KMS-11 (cell line): ENCODE measurements around the gene HTR1D.

ENCODE experiments used
- H2AFZ ChIP-seq: fragments of 200-600 bp; sonication (generic); 2 replicates; pipeline ENCODE4 v1.6.1; 2016; ENCODE audit warnings: antibody characterized with exemption, mixed run types, low read depth
- H3K27ac ChIP-seq: fragments of 200-600 bp; sonication (generic); 2 replicates; pipeline ENCODE4 v1.6.1; 2016; ENCODE audit warnings: mild to moderate bottlenecking, mixed run types
- H3K27me3 ChIP-seq: fragments of 200-600 bp; sonication (generic); 2 replicates; pipeline ENCODE4 v1.6.1; 2017; ENCODE audit warnings: mild to moderate bottlenecking, low read depth, mixed run types, moderate library complexity; ENCODE audit not compliant: insufficient read depth
- H3K36me3 ChIP-seq: fragments of 200-600 bp; sonication (generic); 2 replicates; pipeline ENCODE4 v1.6.1; 2017; ENCODE audit warnings: mild to moderate bottlenecking, mixed run types; ENCODE audit not compliant: insufficient read depth
- H3K4me1 ChIP-seq: fragments of 200-600 bp; sonication (generic); 2 replicates; pipeline ENCODE4 v1.6.1; 2016; ENCODE audit warnings: mild to moderate bottlenecking, low read depth, mixed run types; ENCODE audit not compliant: poor library complexity, severe bottlenecking
- H3K4me2 ChIP-seq: fragments of 200-600 bp; sonication (generic); 2 replicates; pipeline ENCODE4 v1.7.0; 2016; ENCODE audit warnings: mild to moderate bottlenecking, mixed run types
- H3K4me3 ChIP-seq: fragments of 200-600 bp; sonication (generic); IDR thresholded peaks from 2 replicates; pipeline ENCODE4 v1.6.1; 2017; ENCODE audit warnings: low read depth, low read length, mixed read lengths; ENCODE audit not compliant: insufficient read depth
- H3K79me2 ChIP-seq: fragments of 200-600 bp; sonication (generic); 2 replicates; pipeline ENCODE4 v1.6.1; 2016; ENCODE audit warnings: low read depth, mixed run types; ENCODE audit not compliant: insufficient read depth
- H3K9ac ChIP-seq: fragments of 200-600 bp; sonication (generic); 2 replicates; pipeline ENCODE4 v1.6.1; 2016; ENCODE audit warnings: mild to moderate bottlenecking, mixed run types
- H4K20me1 ChIP-seq: fragments of 200-600 bp; sonication (generic); 2 replicates; pipeline ENCODE4 v1.6.1; 2016; ENCODE audit warnings: mild to moderate bottlenecking, mixed run types; ENCODE audit not compliant: insufficient read depth
- TF ChIP-seq, protein P1 (sequence below): fragments of 200-600 bp; sonication (generic); conservative IDR thresholded peaks from 2 replicates; pipeline ENCODE4 v1.6.1; 2017; ENCODE audit warnings: low read depth, mild to moderate bottlenecking, antibody characterized with exemption, low read length, moderate library complexity, mixed read lengths

Gene HTR1D

GRCh38 chr1:23167353-23168078 lies 49.8 kb downstream of the HTR1D start:
- Histone ChIP-seq H3K4me3 (no peak overlapping the region), H4K20me1 (no peaks in the 10 kb centered on the region), H3K4me2 (peak overlapping the region; percentile 89), H3K27ac (no peak overlapping the region), H2AFZ (peak overlapping the region; percentile 38; the same call in 1 of the 2 replicates), H3K79me2 (peaks cover 23% of the 10 kb centered on the region; the same call in 1 of the 2 replicates), H3K27me3 (no peaks in the 10 kb centered on the region), H3K36me3 (no peaks in the 10 kb centered on the region), H3K4me1 (peaks cover 10% of the 10 kb centered on the region), H3K9ac (peak overlapping the region; percentile 46; the same call in 1 of the 2 replicates)
- TF ChIP-seq, protein P1, sequence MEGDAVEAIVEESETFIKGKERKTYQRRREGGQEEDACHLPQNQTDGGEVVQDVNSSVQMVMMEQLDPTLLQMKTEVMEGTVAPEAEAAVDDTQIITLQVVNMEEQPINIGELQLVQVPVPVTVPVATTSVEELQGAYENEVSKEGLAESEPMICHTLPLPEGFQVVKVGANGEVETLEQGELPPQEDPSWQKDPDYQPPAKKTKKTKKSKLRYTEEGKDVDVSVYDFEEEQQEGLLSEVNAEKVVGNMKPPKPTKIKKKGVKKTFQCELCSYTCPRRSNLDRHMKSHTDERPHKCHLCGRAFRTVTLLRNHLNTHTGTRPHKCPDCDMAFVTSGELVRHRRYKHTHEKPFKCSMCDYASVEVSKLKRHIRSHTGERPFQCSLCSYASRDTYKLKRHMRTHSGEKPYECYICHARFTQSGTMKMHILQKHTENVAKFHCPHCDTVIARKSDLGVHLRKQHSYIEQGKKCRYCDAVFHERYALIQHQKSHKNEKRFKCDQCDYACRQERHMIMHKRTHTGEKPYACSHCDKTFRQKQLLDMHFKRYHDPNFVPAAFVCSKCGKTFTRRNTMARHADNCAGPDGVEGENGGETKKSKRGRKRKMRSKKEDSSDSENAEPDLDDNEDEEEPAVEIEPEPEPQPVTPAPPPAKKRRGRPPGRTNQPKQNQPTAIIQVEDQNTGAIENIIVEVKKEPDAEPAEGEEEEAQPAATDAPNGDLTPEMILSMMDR: no peak

DNA sequence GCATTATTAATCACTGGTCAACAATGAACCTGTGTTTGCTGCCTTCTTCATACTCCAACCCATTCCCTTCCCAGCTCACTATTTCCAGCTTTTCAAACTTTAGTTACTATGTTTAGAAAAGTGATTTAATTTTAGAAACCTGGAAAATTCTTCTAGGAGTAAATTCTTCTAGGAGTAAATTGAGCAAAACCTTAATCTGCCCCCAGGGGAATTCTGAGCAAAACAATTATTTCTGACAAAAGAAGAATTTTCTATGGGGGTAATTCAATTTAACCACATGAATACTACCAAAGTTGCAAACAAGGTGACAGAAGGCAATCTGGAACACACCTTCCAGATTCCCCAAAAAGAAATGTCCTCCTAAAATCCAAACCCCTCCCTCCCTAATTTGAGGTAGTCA lies 50.4 kb downstream of the HTR1D start:
- H3K27ac ChIP-seq: no peak overlapping the region
- H3K79me2 ChIP-seq: peaks cover 23% of the 10 kb centered on the region; the same call in 1 of the 2 replicates
- TF ChIP-seq, protein P1: no peak
- H3K4me1 ChIP-seq: peaks cover 10% of the 10 kb centered on the region
- peak overlapping the region; percentile 89; the same call in 1 of the 2 replicates for H3K4me2 ChIP-seq
- no peak overlapping the region for H3K9ac ChIP-seq
- H4K20me1 ChIP-seq: no peaks in the 10 kb centered on the region
- H2AFZ ChIP-seq: no peak overlapping the region
- H3K27me3 ChIP-seq: no peaks in the 10 kb centered on the region
- H3K4me3 ChIP-seq: no peak overlapping the region
- H3K36me3 ChIP-seq: no peaks in the 10 kb centered on the region

DNA sequence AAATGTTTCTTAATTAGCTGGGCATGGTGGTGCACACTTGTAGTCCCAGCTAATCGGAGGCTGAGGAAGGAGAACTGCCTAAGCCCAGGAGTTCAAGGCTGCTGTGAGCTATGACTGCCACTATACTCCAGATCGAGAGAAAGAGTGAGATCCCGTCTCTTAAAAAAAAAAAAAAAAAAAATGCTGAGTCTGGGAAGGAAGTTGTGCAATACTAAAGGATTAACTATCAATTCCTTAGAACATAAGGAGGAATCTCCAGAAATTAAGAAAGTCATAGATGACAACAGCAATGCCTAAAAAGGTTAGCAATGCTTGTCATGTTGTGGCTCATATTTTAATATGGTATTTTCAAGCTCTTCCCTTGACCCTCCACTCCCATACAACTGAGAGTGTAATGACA lies 53.9 kb downstream of the HTR1D start:
- Histone ChIP-seq H3K27ac (no peak overlapping the region), H3K79me2 (peaks cover 25% of the 10 kb centered on the region; the same call in 1 of the 2 replicates), H3K9ac (no peak overlapping the region), H3K4me2 (no peak overlapping the region), H3K36me3 (no peaks in the 10 kb centered on the region), H3K4me1 (peaks cover 10% of the 10 kb centered on the region), H4K20me1 (no peaks in the 10 kb centered on the region), H2AFZ (no peak overlapping the region), H3K27me3 (no peaks in the 10 kb centered on the region), H3K4me3 (no peak overlapping the region)
- TF ChIP-seq, protein P1: no peak

DNA sequence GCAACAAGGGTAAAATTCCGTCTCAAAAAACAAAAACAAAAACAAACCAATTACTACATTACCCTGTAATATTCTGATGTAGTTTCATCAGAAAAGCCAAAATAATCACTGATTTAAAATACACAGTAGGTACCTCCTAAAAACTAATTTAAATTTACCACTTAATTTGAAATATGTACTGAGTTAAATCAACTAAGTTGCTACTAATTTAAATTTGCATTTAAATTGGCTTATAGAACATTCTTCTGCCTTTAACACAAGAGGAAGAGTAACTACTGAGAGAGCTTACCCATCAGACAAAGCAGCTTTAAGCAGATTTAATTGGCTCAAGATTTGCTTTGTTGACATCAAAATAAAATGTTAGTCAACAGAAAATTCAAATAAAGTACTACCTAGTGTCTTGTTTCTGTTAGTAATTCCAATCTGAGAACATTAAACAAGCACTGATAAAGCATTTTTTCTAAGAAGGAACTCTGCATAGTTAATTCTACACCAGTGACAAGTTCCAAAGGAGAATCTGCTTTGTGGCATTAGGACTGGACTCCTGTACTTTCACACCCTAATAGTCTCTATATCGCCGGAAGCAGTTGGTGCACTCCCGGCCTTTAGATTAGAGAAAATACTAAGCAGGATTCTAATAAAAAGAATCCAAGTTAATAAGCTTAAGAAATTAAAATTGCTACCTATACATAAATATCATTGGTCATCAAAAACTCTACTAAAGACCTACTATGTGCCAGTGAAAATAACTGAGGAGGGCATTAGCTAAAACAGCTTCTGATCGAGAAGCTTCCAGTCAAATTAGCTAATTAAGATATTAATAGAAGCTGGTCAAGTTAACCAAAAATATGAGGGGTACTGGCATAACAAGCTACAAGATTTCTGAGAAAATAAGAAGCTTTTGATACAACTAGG lies 57.1 kb downstream of the HTR1D start:
- H3K36me3 ChIP-seq: no peaks in the 10 kb centered on the region

More for the DNA sequence above, 57.1 kb downstream of the HTR1D start:
- Histone ChIP-seq H2AFZ (no peak overlapping the region), H4K20me1 (no peaks in the 10 kb centered on the region), H3K27me3 (no peaks in the 10 kb centered on the region), H3K9ac (no peak overlapping the region), H3K79me2 (peaks cover 21% of the 10 kb centered on the region; the same call in 1 of the 2 replicates), H3K4me3 (no peak overlapping the region), H3K4me2 (no peak overlapping the region), H3K4me1 (peaks cover 6% of the 10 kb centered on the region), H3K27ac (no peak overlapping the region)
- TF ChIP-seq, protein P1: no peak
